Gastroesophageal sphincter (tissue), 3 donors: ENCODE measurements around the gene TAS2R13.

Source experiments
- CTCF ChIP-seq, 4 experiments: fragments of 200-600 bp in 2 of 4; fragments of 450-650 bp in 2 of 4; sonication (generic) in 1 of 4; IDR thresholded peaks; one replicate each; pipeline ENCODE4 v1.5.1; 2017 to 2019; ENCODE audit warnings: antibody characterized with exemption in 4 of 4, mild to moderate bottlenecking in 2 of 4, moderate library complexity in 2 of 4
- POLR2A ChIP-seq, 2 donors: fragments of 450-650 bp; IDR thresholded peaks; one replicate each; pipeline ENCODE4 v1.6.1; 2017; ENCODE audit warnings: antibody characterized with exemption in 2 of 2, mild to moderate bottlenecking in 2 of 2, moderate library complexity in 1 of 2
- POLR2AphosphoS5 ChIP-seq: sonication (generic); formaldehyde crosslinking; IDR thresholded peaks from one replicate; pipeline ENCODE4 v1.6.1; 2017; ENCODE audit warnings: antibody characterized with exemption

GRCh38 chr12:10900530-10900929 lies 8.8 kb downstream of the TAS2R13 start:
- TF ChIP-seq CTCF (IDR thresholded peaks at IDR 0.05) (no peak), POLR2A (IDR thresholded peaks at IDR 0.05) (no peak), POLR2AphosphoS5 (no peak)
